GM12873 (cell line): ENCODE data around the gene EHF.

Experiments
- TF ChIP-seq, protein P1 (sequence below): IDR thresholded peaks from 2 replicates; pipeline ENCODE4 v1.5.1; 2012; ENCODE audit warnings: low read depth, mild to moderate bottlenecking, moderate library complexity, low read length, control low read depth; ENCODE audit not compliant: insufficient read depth; ENCODE audit errors: missing control alignments

Gene EHF

DNA sequence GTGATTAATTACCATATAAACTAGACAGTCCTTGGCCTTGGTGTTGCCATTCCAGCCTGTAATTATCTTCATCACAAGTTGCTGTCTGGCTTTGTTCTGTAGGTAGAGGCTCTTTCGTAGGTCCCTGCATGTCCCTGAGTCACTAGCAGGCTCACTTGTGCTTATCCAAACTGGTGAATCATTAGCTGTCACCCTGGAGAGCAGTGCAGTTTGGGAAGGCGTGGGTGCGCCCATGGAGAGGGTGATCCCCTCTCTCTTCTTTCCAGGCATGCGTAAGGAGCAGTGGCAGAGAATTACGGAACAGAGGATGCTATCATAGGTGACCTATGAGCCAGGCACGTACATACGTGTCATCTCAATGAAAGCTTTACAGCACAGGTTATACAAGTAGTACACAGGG, 11.0 kb upstream of the EHF start:
- TF ChIP-seq, protein P1, sequence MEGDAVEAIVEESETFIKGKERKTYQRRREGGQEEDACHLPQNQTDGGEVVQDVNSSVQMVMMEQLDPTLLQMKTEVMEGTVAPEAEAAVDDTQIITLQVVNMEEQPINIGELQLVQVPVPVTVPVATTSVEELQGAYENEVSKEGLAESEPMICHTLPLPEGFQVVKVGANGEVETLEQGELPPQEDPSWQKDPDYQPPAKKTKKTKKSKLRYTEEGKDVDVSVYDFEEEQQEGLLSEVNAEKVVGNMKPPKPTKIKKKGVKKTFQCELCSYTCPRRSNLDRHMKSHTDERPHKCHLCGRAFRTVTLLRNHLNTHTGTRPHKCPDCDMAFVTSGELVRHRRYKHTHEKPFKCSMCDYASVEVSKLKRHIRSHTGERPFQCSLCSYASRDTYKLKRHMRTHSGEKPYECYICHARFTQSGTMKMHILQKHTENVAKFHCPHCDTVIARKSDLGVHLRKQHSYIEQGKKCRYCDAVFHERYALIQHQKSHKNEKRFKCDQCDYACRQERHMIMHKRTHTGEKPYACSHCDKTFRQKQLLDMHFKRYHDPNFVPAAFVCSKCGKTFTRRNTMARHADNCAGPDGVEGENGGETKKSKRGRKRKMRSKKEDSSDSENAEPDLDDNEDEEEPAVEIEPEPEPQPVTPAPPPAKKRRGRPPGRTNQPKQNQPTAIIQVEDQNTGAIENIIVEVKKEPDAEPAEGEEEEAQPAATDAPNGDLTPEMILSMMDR = no peak

DNA sequence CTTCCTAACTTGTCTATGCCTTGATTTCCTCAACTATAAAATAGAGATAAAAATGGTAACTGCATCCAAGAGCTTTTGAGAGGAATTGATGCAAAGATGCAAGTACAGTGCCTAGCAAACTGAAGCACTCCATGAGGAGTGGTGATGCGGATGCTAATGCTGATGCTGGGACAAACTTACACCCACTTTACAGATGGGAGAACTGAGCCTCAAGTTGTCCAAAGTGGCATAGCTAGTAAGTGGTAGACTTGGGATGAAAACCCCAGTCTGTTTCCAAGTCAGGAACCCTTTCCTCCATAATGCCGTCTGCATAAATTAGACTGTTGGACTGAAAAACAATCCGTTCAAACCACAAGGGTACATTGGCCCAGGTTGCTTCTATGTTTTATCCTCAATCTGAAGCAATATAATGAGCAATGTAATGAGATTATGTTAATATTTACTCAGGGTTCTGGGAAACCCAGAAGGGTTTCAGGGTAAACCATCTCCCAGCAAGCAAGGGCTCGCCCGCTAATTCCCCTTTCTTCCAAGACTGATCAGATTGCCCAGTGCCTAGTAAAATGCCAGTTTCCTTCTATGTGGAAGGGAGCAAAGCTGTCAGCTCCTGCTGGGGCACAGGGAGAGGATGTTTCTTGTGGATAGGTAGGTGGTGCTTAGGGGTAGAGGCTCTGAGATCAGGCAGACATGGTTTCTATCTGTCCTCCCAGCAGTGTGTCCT, 10.4 kb upstream of the EHF start:
- TF ChIP-seq, protein P1 = no peak

DNA sequence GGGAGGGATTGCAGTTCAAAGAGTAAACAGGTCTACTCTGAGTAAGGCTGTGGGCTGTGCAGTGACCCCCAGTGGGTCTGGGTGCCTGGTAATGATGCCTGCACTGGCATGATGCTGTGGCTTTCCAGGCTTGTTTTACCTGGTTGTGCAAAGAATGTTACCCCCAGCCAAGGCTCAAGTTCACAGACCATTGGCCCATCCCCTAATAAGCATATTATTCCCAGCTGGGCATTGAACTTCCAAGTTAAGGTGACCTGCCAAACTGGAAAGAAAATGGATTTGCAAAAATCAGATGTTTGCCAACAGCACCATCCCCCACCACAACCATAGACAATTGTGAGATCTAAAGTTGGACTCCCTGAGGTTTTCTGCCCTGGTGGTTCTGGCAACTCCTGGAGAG, 7.9 kb upstream of the EHF start:
- TF ChIP-seq, protein P1 = no peak

DNA sequence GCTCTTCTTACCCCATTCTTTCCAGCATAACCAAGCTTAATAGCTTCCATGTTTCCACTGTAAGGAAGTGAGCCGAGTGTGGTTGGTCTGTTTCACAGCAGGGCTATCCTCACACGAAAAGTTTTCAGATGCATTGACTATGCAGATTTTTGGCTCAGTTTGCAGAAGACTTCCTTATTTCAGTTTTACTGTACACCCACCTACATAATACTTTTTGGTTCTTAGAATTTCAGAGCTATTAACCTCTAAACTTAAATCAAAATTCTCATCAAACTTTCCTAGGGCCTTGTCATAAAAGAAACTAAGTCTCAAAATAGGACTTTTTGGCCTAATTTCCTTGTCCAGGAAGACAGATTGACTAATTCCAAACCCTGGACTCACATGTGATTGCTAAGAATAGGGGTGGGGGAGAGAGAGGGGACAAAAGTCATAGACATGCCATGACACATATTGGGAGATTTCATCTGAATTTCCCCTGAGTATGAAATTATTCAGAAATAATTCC, 7.3 kb upstream of the EHF start:
- TF ChIP-seq, protein P1 = no peak

DNA sequence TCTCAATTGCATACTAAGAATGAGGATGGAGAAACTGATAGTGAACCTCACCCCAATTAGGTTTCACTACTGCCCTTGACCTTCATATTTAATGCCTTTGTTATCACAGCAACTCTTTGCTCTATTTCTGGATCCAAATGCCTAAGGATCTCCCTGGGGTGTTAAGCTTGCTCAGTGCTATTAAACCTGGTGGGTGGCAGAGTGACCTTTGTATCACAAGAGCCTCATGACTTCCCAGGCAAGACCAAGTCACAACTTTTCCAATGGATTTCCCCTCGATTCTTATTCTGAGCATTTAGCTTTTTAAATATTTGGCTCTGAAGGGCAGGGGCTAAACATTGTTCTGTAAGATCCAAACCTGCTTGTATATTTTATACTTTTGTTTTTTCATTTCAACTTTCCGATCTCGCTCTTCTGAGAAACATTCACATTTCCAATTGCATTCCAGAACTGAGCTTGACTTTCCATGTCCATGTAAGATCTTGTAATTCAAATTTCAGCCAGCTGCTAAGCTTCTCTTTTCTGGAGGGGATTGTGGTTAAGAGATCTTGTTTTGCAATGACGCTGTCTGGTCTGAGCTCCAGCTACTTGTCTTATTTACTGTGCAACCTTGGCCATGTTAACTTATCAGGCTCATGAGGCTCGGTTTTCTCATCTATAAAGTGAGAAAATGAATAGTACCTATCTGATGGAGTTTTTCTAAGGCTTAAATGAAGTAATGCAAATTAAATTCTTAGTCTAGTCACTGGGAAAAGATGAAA, 6.4 kb upstream of the EHF start:
- TF ChIP-seq, protein P1 = no peak

DNA sequence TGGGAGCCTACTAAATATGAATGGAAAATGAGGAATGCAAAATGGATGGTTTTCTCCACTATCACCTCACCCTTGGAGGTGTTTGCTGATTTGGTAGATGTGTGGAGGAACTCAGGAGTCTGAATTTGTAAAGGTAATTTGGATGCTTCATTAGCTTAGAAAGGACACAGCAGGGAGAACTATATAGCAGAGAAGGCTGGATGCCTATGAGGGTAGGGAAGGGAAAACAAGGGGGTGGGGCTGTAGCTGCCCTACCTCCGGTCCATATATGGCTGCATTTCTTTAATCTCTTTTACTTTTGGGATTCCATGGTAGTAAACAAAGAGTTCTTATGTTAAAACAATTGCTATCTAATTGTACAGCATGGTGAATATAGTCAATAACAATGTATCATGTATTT, 4.8 kb upstream of the EHF start:
- TF ChIP-seq, protein P1 = no peak

DNA sequence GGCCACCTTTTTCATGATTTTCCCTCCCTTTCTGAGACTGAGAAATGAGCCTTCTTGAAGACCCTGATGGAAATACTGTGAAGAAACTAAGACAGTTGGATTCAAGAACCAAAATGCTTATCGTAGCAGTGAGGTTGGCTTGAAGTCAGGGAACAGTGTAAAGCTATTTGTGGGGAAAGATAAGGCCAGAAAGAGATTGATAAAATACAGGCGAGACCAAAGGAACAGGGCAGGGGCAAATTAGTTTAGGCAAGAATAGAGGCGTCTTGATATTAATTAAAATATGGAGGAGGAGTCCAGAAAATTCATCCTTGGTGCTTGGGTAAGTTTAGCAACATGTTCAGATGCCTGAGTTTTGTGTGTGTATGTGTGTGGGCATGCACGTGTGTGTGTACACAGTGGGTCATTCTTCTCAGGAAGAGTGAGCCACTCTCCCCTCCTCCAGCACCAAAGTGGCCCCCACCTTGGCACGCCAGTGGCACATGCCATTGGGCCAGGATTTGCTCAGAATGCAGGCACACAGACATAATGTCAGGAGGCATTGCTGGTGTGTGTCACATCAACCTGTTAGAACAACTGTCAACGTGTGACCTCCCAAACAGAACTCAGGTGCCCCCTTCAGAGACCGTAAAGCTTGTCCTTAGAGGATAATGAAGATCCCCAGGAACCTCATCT, 3.9 kb upstream of the EHF start:
- TF ChIP-seq, protein P1 = no peak
